CD4-positive, alpha-beta T cell treated with Interleukin-17A for 4 hours (primary cell): Measurements from ENCODE around the gene KIAA1614.
"Not testable (repeated sequence)": the region's sequence is repeated elsewhere in the genome, so short reads cannot be mapped to it uniquely, and the experiment has no call there.

Experiments
- DNase-seq: peaks from one replicate; pipeline ENCODE4 v3.0.0-alpha.2; 2020; ENCODE audit warnings: mixed read lengths

Gene KIAA1614

DNA sequence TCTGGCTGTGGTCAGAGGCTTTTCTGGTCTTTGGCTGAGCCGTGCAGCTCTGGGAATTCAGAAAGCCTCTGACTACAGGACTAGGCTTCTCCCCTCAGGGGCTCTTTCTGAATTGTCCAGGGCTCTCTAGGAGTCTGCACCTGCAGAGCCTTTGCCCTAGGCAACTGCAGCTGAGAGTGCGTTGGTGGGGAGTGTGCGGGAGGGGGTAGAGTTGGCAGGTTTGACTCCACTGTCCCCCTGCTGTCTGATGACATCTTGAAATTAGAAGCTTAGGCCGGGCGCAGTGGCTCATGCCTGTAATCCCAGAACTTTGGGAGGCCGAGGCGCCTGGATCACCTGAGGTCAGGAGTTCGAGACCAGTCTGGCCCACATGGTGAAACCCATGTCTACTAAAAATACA lies 32.9 kb downstream of the KIAA1614 start:
- DNase-seq, result no peak

DNA sequence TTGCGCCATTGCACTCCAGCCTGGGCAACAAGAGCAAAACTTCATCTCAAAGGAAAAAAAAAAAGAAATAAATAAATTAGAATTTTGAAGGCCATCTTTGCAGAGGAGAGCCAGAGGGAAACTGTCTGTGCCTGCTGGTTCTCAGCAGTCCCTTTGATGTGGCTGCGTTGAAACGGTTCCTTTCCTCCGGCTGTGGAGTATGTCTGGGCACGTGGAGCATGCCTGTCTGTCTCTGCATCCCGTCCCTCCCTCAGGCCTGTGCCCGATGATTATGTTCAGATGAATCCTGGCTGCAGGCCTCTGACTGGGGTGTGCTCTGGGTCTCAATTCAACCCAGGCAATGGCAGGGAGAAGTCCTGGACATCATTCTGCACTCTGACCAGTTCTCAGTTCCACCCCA lies 33.4 kb downstream of the KIAA1614 start:
- DNase-seq, result no peak

DNA sequence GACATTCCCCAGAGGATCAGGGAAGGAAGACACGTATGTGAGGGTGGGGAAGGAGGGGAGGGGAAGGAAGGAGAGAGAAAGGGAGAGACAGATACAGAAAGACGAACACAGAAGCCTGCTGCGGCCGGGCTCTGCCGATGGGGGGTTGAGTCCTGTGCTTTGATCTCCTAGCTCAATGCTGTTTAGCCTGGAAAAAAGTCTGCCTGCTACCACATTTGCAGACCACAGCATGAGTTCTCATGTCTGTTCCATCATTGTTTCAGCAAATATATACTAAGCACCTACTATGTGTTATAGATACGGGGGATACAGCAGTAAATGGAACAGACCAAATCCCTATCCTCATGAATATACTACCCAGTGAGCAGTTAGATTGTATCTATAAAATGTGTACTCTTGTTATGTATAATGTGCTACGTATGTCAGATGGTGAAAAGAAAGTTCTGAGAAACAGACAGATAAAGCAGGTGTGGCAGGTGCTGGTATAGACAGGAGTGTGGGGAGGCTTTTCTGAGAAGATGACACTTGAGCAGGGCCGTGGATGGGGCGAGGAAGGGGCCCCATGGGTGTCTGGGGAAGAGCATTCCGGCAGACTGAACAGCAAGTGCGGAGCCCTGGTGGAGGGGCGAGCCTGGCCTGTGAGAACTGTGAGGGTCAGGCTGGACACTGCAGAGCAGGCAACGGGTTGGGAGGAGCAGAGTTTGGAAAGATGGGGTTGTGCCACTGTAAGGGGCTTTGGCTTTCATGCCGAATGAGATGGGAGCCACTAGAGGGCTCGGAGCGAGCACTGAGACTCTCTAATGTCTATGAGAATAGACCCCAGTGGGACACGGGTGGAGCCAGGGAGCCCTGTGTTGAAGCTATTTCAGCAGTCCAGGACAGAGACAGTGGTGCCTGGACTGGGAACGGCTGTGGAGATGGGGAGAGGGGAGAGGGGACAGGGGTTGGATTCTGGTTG lies 34.1 kb downstream of the KIAA1614 start:
- DNase-seq, result no peak

DNA sequence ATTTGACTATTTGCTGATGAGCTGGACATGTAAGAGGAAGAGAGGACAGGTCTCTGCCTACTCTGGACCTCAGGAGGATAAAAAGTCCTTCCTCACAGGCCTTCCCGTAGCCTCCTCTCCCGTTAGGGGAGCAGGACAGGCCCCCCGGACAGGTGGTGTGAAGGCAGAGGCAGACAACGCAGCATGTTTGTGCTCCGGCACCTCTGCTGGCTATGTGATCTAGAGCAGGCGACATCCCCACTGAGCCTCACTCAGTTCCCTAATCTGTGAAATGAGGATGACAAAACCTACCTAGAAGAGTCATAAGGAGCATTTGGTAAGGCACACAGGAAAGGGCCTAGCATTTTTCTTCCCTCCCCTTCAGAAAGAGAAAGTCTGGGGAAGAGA lies 34.8 kb downstream of the KIAA1614 start:
- DNase-seq, result no peak

DNA sequence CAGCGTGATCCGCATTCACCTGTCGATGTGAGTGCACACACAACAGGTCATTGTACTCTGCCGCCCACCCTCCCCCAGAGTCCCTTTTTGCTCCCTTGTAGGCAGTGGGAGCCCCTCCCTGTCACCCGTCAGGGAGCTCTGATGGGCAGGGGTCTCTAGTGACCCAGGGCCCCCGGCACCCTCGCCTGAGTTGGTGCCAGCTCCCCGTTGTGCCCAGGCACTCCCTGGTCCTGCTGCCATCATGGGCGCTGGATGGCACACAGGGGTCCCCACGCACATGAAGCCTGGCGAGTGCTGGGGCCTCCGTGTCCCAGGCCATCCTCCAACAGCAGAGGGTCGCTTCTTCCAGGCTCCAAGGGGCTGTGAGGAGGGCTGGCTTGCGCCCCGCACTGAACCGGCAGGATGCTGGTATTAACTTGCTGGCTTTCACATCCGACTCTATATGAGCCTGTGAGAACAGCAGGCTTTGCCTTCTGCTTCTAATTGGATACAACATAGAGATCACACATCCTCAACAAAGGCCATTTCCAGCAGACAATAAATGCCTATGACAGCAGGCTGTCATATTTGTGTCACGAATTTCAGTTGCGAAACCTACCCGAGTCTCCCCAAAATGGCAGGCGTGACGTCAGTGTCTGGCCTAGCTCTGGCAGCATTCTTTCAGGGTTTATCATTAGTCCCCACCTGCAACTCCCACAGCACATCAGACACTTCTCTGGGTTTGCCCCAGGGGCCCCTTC lies 35.4 kb downstream of the KIAA1614 start:
- no peak for DNase-seq

DNA sequence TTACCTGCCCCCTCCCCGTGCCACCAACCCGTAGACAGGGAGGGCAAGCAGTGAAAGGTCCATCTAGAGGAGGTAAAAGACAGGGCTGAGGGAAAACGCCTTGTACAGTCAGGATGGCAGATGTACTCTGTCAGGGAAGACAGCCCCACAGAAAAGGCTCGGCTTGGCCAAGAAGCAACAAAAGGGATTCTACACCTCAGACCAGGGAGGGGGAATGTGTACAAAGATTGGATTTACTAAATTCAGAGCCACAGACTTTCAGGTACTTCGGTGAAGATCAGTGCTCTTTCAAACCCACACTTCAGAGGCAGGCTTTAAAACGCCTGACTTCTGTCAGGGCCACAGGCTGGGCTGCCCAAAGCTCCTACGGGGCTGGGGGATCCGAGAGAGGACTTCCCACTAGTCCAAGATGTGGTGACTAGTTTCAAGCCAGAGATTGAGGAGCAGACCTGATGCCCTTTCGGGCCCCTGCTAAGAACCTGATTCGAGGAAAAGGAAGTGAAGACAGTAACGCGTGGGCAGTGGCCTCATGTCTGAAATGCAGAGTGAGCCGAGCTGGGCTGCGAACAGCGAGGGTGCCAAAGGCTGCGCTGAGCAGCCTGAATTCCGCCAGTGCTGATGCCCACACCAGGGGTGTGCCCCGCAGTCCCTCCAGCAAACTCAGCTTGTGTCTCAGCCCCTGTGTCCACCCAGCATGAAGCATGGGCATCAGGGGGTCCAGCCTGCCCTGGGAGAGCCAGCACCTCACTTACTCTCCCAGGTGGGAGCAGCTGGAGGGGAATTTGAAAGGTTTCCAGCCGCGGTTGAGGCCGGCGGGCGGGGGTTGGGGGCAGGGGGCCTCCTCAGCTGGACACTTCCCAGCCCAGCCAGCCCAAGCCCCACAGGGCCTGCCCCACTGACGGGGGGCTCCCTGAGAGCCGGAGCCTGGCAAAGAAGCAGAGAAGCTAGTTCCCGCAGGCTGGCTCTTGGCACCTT lies 36.2 kb downstream of the KIAA1614 start:
- DNase-seq, result no peak

DNA sequence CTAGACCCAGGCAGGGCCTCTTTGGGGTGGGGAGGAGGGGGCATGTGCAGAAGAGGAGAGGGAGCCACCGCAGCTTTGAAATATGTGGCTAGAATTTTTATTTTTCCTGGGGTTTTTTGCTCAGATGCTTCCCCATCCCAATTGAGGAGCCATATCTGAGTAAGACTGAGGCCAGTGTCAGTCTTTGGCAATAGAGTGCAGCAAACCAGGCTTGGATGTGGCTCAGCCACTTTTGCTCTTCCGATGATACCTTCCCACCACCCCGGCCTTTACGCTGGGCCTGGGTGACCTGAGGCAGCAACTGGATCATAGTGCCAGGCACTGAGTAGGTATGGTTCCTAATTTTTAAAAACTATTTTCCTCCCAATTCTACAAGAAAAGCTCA lies 36.9 kb downstream of the KIAA1614 start:
- DNase-seq, result no peak

DNA sequence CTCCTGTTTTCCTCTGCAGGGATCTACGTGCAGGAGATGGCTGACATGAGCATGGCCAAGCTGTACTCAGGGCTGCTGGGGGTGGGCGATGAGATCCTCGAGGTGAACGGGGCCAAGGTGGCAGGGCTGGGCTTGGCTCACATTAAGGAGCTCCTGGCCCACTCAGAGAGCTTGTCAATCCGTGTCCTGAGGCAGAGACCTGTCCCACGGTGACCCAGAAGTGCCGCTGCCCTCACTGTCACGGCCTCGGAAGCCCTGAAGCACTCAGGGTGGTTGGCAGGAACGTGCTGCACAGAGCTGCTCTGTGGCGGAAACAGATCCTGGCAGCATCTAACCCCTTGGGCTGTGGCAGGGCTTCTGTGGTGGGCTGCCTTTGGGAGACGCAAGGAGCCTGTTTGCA lies 37.6 kb downstream of the KIAA1614 start:
- DNase-seq, result no peak

DNA sequence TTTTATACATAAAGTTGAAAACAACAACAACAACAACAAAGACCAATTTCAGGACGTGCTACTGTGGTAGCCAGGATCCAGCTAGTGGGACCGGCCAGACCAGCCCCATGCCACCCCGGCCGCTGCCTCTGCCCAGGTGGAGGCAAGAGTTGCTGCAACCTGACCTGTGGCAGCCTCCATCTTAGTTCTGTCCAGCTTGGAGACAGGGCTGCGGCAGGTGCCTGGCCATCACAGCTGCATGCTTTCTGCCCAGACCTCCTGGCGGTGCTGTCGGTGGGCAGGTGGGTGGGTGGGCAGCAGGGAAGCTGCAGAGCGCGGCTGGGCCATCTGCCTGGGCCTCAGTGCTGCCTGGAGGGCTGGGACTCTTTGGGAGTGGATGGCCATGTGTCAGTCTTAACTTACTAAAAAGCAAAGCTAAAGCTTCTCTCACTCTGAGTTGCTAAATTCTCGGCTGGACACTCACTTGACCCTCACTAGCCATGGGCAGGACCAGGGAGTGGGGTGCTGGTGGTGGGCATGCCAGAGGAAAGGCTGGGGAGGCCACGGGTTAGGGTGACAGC lies 38.6 kb downstream of the KIAA1614 start:
- DNase-seq, result no peak

DNA sequence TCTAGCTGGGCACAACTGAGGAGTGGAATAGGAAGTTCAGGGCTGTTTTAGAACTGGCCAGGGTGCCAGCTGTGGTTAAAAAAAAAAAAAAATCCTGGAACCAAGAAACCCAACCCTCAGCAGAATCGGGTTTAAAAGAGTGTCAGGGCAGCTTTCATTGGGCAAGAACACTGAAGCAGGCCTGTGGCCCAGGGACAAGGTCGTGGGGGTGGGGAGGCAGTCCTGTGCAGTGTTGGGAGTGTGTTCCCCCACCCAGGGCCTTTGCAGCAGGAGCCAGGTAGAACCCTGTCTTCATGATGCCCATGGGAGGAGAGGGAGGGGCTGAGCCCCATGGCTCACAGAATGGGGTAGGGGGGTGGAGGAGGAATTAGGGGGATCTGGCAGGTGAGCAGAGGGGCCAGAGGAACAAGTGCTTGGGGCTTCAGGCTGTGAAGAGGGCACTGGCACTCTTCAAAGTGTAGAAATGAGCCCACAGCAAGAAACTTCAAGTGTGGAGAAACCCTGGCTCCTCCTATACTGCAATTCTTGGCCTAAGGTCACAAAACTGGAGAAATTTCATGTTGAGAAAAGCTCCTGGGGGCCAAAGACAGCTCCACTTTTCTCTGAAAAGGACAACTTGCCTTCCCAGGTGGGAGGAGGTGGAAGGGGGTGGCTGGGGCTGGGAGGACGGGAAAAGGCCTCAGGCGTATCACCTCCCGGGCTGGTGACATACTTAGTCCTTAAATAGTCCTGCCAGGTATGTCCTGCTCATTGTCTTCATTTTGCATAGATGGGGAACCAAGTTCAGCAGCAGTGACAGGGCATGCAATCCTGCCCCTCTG lies 39.3 kb downstream of the KIAA1614 start:
- no peak for DNase-seq

DNA sequence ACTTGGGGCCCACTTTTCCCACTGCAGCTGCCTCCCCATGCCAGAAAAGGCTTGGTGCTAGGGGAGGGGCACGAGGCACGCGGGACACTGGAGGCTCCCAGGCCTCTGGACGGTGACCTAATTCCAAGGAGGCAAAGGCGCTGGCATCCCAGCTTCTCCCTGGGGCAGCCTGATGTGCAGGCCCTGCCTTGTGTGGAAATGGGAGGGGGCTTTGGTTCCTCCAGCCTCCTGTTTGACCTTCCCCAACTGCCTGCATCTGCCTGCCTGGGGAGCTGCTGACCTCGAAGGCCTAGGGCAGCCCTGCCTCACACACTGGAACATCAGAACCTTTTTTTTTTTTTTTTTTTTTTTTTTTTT lies 39.9 kb downstream of the KIAA1614 start:
- DNase-seq, result no peak

DNA sequence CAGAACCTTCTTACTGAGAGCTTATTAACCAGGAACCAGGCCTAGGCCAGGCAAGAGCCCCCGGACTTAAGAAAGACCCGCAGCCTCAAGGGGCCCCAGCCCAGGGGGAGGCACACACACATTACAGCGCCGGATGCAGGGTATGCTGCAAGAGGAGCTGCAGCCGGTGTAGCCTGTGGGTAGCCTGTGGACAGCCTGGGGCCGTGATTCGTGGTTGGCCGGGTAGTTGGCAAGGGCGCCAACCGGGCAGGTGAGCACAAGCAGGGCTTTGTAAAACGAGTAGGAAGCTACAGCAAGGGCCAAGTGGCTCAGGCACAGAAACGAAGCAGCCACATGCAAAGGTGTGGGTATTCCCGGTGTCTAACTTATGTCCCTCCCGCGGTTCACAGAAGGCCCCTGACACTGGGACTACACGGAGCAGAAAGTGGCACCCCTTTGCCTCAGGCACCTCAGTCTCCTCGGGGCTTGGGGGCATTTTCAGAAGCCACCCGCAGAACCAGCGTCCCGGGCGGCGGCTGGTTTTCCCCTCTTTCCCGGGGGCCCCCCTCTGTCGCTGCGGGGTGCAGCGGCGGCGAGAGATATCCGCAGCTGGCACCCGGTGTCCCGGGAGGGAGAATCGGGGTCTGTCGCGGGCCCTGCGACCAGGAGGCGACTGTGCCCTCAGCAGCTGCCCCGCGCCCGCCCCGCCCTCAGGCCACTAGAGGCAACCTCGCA lies 40.8 kb downstream of the KIAA1614 start:
- peak; percentile 16 for DNase-seq

DNA sequence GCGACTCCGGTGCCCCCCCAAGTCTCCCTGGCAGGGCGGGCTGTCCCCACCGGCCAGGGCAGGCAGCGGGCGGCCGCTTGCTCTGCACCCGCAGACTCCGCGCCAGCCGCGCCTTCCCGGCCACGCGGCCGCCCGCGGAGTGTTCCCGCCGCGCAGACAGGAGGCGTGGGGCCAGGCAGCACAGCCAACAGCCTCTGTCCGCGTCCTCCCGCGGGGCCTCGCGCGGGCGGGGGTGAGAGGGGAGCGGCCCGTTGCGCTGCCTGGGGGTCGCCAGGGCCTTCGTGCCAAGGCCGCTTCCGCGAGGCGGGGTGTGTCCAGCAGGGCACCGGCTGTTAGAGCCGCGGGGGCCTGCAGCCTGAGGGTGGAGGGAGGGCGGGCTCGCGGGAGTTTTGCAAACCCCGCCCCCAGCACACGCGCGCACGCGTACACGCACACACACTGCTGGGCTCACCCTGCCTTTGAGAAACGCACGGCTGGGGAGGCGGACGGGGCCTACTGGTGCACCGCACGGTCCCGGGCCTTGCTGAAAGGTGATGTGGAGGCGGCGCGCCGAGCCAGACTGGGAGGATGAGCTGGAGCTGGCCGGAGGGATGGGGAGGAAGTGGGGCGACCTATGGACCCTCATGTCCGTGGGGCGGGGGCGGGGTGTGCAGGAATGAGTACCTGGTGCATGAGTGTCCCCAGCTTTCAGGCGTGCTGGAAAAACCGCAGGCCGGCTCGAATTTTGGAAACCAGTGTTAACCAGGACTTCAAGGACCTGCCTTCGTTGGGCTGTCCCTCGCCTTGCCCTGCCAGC lies 41.5 kb downstream of the KIAA1614 start:
- peak; percentile 83 for DNase-seq

DNA sequence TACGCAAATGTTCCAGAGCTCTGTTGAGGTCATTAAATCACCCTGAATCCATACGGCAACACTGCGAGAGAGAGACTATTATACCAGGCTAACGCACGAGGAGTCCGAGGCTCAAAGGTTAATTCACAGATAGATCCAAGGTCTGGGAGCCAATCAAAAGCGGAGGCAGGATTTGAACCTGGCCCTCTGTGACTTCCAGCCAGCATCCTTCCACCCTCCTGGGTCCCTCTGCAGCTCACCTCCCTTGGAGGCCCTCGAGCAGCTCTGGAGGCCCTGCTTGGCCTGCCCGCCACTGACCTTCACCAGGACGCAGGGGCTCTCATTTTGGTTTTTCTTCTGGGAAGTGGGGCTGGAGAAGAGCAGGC lies 42.1 kb downstream of the KIAA1614 start:
- DNase-seq, result no peak

DNA sequence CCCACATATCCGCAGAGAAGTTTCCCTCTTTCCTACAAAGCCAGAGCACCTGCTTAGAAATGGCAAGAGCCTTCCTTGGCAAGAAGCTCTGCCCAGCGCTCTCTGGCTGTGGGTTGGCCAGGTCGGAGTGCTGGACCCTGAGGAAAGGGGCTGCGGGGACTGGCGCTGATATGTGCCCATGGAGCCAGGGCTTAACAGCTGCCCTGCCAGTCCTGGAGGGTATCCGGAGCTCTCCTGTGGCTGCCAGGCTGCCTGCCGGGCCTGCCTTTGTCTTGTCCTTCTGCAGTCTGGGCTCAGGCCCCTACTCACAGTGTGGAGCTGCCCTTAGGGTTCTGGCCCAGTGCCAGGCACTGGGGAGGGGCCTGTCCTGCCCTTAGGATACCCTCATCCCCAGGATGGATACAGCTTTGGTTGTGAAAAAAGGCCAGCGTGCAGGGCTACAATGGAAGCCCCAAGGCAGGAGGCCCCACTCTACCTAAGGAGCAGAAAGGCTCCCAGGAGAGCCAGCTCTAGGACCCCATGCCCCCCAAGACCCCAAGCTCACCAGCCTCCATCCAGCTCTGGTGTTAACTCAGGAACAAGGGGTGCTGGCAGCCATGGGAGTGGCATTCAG lies 43.4 kb downstream of the KIAA1614 start:
- no peak for DNase-seq

DNA sequence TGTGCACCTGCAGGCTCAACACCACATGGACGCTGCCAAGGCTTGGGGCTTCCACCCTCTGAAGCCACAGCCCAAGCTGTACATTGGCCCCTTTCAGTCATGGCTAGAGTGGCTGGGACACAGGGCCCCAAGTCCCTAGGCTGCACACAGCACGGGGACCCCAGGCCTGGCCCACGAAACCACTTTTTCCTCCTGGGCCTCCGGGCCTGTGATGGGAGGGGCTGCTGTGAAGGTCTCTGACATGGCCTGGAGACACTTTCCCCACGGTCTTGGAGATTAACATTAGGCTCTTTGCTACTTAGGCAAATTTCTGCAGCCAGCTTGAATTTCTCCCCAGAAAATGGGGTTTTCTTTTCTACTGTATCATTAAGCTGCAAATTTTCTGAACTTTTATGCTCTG lies 46.9 kb downstream of the KIAA1614 start:
- not testable (repeated sequence) for DNase-seq

DNA sequence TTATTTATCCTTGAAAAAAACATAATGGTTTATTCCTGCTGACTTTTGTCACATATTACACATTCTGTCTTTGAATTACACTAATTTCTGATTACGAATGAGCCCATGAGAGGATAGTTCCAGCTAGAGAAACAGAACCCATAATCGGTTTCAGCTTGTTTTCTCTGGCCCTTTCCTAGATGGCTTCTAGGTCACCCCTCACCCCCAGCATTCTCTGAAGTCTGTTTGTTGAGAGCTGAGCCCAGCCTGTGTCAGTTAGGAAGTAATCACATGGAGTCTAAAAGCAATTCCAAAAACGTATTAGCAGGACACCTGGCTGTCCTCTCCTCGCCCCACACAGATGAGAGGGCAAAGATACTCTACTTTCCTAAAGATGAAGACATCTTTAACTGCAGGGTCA lies 48.9 kb downstream of the KIAA1614 start:
- DNase-seq, result no peak

DNA sequence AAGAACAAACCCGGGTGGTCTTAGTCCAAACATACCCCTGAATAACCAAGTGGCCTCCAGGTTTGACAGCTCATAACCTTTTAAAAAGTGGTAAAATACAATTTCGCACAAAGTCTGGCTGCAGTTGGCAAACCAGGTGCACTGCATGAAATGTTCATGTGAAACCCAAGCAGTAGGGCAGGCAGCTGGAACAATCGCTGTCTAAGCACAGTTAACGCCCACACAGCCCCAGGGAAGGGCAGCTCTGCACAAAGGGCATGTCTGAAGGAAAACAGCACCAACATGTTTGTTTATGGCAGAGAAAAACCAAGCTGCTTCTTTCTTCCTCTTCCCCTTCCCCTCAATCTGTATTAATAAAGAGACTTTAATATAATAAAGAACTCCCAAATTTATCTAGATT lies 49.5 kb downstream of the KIAA1614 start:
- no peak for DNase-seq

DNA sequence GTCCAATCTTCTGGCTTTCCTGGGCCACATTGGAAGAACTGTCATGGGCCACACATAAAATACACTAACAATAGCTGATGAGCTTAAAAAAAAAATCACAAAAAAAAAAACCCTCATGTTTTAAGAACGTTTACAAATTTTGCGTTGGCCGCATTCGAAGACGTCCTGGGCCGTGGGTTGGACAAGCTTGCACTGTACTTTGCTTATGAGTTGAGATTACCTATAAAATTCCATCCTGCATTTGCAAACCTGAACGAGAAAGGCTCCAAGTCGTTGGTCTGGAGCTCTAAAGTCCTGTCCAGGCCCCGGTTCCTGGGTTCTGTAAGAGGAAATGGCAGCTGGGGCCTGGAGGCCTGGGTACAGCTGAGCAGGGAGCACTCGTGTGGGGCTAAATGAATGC lies 51.4 kb downstream of the KIAA1614 start:
- DNase-seq, result no peak

DNA sequence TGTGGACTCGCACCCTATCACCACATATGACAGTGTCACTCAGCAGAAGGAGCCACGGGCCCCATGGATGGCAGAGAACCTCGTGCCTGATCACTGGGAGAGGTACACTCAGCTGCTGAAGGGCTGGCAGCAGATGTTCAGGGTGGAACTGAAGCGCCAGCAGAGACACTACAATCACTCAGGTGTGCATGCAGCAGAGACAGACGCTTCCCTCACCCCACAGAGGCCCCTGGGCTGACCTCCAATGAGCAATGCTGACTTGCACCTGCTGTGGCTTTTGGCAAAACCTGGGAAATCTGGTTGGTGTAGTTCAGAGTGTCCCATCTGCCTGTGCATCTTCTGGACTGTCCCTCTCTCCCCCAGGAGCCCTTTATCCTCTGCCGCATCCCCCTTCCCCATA lies 51.9 kb downstream of the KIAA1614 start:
- DNase-seq, result no peak
